ENCODE measurements around the gene ANLN. TPM values are rescaled to one million over a fixed set of nuclear protein-coding genes. Genes with fewer than 3 reads are reported as not detected.
A peak's percentile ranks its signal among the peaks of the same experiment; 100 is the strongest.

ANLN gene
- total RNA-seq, 1 experiment from 2014 or later: 106 TPM

GRCh38 chr7:36367561-36368077 lies 22.0 kb upstream of the ANLN start:
- H3K36me3 ChIP-seq (ENCODE audit: control insufficient read depth, insufficient read depth, low read length): no peaks in the 10 kb centered on the region
- TF ChIP-seq, protein P1, sequence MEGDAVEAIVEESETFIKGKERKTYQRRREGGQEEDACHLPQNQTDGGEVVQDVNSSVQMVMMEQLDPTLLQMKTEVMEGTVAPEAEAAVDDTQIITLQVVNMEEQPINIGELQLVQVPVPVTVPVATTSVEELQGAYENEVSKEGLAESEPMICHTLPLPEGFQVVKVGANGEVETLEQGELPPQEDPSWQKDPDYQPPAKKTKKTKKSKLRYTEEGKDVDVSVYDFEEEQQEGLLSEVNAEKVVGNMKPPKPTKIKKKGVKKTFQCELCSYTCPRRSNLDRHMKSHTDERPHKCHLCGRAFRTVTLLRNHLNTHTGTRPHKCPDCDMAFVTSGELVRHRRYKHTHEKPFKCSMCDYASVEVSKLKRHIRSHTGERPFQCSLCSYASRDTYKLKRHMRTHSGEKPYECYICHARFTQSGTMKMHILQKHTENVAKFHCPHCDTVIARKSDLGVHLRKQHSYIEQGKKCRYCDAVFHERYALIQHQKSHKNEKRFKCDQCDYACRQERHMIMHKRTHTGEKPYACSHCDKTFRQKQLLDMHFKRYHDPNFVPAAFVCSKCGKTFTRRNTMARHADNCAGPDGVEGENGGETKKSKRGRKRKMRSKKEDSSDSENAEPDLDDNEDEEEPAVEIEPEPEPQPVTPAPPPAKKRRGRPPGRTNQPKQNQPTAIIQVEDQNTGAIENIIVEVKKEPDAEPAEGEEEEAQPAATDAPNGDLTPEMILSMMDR (IDR thresholded peaks at IDR 0.05; ENCODE audit: insufficient read depth in 1 of 2, low read depth in 1 of 2, low read length in 1 of 2, severe bottlenecking in 1 of 2, unreplicated experiment in 1 of 2): no peak
- H3K4me3 Mint-ChIP-seq (ENCODE audit: unreplicated experiment): peak overlapping the region; percentile 85
- H3K27ac Mint-ChIP-seq (ENCODE audit: unreplicated experiment): no peak overlapping the region
- peak overlapping the region; percentile 67 for H3K4me3 ChIP-seq (ENCODE audit: low read depth, low read length)
- no peak for DNase-seq
- peaks cover 6% of the 10 kb centered on the region for H3K36me3 Mint-ChIP-seq (ENCODE audit: insufficient read depth, unreplicated experiment)
- H3K27me3 ChIP-seq (replicated peaks; ENCODE audit: control insufficient read depth, insufficient read depth, low read length): no peaks in the 10 kb centered on the region
- H3K27me3 Mint-ChIP-seq (ENCODE audit: insufficient read depth, unreplicated experiment): peaks cover 2% of the 10 kb centered on the region
- no peaks in the 10 kb centered on the region for H3K9me3 ChIP-seq
- ChIA-PET POLR2A (interaction anchor here (1.5 kb wide), 1 partner anchor 22 kb away, joined by 10 read pairs; the partner anchor contains the start of gene ANLN), CTCF (interaction anchor here (1.3 to 1.4 kb wide), 2 partner anchors 22 to 33 kb away, joined by 4 to 7 read pairs; partner anchors contain the start of gene ANLN)
- no peaks in the 10 kb centered on the region for H3K4me1 ChIP-seq
- no peaks in the 10 kb centered on the region for H3K9me3 Mint-ChIP-seq (ENCODE audit: unreplicated experiment)
- H3K4me1 Mint-ChIP-seq (ENCODE audit: low read depth, unreplicated experiment): no peaks in the 10 kb centered on the region
- no TSS peak for BruUV-seq (replicated peaks)
- intact Hi-C loops (cut with micrococcal nuclease; ENCODE audit: unreplicated experiment): loop anchor here (1.0 kb wide), 1 partner anchor 22 kb away; the partner anchor contains the start of gene ANLN

- no peak for DNase-seq
- peaks cover 2% of the 10 kb centered on the region for H3K27me3 Mint-ChIP-seq (ENCODE audit: insufficient read depth, unreplicated experiment)
- H3K27me3 ChIP-seq (replicated peaks; ENCODE audit: control insufficient read depth, insufficient read depth, low read length): no peaks in the 10 kb centered on the region
Observed at GRCh38 chr7:36368496-36368895, 21.2 kb upstream of the ANLN start.

GRCh38 chr7:36369171-36369570 lies 20.5 kb upstream of the ANLN start:
- Mint-ChIP-seq H3K27ac (ENCODE audit: unreplicated experiment) (no peak overlapping the region), H3K4me1 (ENCODE audit: low read depth, unreplicated experiment) (no peaks in the 10 kb centered on the region), H3K27me3 (ENCODE audit: insufficient read depth, unreplicated experiment) (peaks cover 2% of the 10 kb centered on the region), H3K4me3 (ENCODE audit: unreplicated experiment) (no peak overlapping the region), H3K9me3 (ENCODE audit: unreplicated experiment) (no peaks in the 10 kb centered on the region), H3K36me3 (ENCODE audit: insufficient read depth, unreplicated experiment) (peaks cover 6% of the 10 kb centered on the region)
- ChIA-PET CTCF (no interaction called here), POLR2A (no interaction called here)
- no peaks in the 10 kb centered on the region for H3K36me3 ChIP-seq (ENCODE audit: control insufficient read depth, insufficient read depth, low read length)
- no peaks in the 10 kb centered on the region for H3K27me3 ChIP-seq (replicated peaks; ENCODE audit: control insufficient read depth, insufficient read depth, low read length)
- H3K4me1 ChIP-seq: no peaks in the 10 kb centered on the region
- H3K4me3 ChIP-seq (ENCODE audit: low read depth, low read length): no peak overlapping the region
- H3K9me3 ChIP-seq: no peaks in the 10 kb centered on the region
- no peak for DNase-seq
- TF ChIP-seq, protein P1 (IDR thresholded peaks at IDR 0.05; ENCODE audit: insufficient read depth in 1 of 2, low read depth in 1 of 2, low read length in 1 of 2, severe bottlenecking in 1 of 2, unreplicated experiment in 1 of 2): no peak
- intact Hi-C loops (cut with micrococcal nuclease; ENCODE audit: unreplicated experiment): no loop called here
- no TSS peak for BruUV-seq (replicated peaks)

More at GRCh38 chr7:36368496-36368895, 21.2 kb upstream of the ANLN start:
- ChIA-PET POLR2A (no interaction called here), CTCF (no interaction called here)
- Mint-ChIP-seq H3K4me3 (ENCODE audit: unreplicated experiment) (peak overlapping the region; percentile 30), H3K9me3 (ENCODE audit: unreplicated experiment) (no peaks in the 10 kb centered on the region), H3K36me3 (ENCODE audit: insufficient read depth, unreplicated experiment) (peaks cover 6% of the 10 kb centered on the region), H3K27ac (ENCODE audit: unreplicated experiment) (peak overlapping the region; percentile 22), H3K4me1 (ENCODE audit: low read depth, unreplicated experiment) (no peaks in the 10 kb centered on the region)
- intact Hi-C loops (cut with micrococcal nuclease; ENCODE audit: unreplicated experiment): no loop called here
- no peaks in the 10 kb centered on the region for H3K36me3 ChIP-seq (ENCODE audit: control insufficient read depth, insufficient read depth, low read length)
- no peaks in the 10 kb centered on the region for H3K9me3 ChIP-seq
- no TSS peak for BruUV-seq (replicated peaks)
- TF ChIP-seq, protein P1 (IDR thresholded peaks at IDR 0.05; ENCODE audit: insufficient read depth in 1 of 2, low read depth in 1 of 2, low read length in 1 of 2, severe bottlenecking in 1 of 2, unreplicated experiment in 1 of 2): no peak
- H3K4me3 ChIP-seq (ENCODE audit: low read depth, low read length): no peak overlapping the region
- no peaks in the 10 kb centered on the region for H3K4me1 ChIP-seq
